Activated CD8-positive, alpha-beta memory T cell treated with anti-CD3 and anti-CD28 coated beads, Interleukin-2, amount 50 U/mL, for 1 hour (primary cell): Measurements from ENCODE around the gene WWC2.

ENCODE experiments used
- DNase-seq: peaks from one replicate; pipeline ENCODE4 v3.0.0-alpha.2; 2020; ENCODE audit errors: extremely low read depth

The WWC2 gene

DNA sequence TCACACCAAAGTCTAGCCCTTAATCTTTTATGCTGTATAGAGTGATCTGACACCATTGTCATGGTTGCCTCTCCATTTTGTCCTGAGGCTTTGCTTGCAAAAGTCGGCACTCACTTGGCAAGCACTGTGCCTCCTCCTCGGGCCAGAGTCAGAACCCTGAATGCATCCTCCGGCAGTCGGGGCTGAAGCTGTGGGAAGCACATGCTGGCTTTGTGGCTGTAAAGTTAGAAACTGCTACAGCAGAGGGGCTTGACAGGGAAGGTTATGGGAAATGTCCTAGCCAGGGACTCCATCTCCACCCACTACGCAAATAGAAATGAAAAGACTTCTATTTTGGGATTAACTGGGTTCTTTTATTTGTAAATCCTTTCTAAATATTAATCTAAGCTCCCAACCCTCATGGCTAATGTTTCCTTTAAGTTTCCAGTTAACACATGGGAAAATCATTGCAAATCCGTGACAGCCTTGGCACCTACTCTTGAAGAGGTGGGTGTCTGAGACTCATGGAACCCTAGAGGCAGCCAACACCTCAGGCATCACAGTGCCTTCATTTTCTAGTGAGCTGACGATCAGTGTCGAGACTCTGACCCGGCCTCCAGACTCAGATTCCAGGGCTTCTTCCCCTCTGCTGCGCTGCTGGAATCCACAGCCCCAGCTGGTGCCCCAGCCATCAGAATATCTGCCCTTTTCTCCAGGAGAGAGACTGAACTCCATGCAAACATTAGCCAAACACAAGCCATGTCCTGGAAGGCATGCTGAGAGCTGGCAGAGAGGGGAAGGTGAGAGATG lies 231.1 kb downstream of the WWC2 start:
- no peak for DNase-seq

DNA sequence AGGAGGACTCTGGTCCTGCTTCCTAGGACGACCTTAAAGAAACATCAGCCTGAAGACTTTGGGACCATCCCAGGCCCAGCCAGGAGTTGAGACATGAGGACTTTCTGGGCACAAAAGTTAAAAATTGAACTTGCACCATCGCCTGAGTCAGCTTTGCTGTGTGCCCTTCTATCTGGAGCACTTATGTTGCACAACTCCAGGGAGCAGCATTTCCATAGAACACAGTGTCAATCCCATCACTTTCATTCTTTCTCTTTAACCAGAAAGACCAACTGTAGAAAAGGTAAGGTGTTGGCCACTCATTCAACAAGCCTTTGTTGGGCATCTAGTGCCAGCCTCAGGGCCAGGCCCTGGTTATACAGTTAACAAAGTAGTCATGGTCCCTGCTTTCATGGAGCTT lies 231.8 kb downstream of the WWC2 start:
- no peak for DNase-seq

- no peak for DNase-seq
These were observed 233.4 kb downstream of the WWC2 start for GRCh38 chr4:183332447-183332846.

DNA sequence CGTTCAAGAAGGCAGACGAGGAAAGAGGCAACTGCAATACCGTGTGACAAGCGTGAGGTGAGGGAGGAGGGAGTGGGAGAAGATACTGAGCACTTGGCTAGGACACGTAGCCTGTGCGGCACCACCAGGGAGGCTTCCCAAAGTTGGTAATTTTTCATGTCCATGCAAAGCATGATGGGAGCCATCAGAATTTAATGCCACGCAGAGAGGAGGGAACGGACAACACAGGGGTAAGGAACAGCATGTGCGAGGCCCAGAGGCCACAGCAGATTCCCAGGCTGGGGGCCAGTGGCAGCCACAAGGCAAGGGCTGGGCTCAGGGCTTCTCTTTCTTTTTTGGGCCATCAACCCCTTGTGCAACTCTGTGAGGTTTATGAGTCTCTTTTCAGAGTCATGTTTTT lies 234.1 kb downstream of the WWC2 start:
- DNase-seq = no peak

- no peak for DNase-seq
These were observed 234.9 kb downstream of the WWC2 start for GRCh38 chr4:183333983-183334382.

- no peak for DNase-seq
These were observed 236.4 kb downstream of the WWC2 start for GRCh38 chr4:183335369-183335940.

DNA sequence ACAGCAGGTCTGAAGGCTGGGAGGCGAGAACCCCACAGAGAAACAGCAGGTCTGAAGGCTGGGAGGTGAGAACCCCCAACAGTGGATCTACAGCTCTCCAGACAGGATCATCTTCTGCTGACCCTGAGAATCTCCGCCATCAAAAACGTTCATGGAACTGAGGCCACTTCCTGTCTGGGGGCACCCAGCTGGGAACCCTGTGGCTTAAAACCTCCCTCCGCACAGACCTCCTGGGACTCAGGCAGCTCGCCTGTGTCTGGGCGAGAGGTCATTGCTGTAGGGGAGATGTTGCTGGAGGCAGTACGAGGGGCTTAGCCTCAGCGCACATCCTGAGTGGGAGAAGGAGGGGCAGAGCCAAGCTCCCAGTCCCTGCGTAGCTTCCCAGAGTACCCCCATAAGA lies 238.3 kb downstream of the WWC2 start:
- no peak for DNase-seq

- no peak for DNase-seq
These were observed 238.8 kb downstream of the WWC2 start for GRCh38 chr4:183337833-183338232.

- no peak for DNase-seq
These were observed 243.8 kb downstream of the WWC2 start for GRCh38 chr4:183342541-183343533.

DNA sequence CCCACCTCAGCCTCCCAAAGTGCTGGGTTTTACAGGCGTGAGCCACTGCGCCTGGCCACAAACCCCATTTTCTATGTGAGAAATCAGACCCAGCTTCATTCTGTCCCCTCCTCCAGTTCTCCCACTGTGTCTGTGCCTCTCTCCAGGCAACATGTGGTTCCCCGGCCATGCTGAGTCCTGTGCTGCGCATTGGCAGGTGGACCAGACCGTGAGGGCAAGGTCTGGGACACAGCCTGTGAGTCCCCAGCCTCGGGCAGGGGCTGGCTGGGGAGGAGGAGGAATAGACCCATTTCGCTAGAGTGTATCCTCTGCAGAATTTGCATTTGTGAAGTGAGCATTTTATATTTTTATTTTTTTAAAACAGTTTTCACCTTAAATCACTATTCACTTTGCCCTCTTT lies 244.7 kb downstream of the WWC2 start:
- no peak for DNase-seq

DNA sequence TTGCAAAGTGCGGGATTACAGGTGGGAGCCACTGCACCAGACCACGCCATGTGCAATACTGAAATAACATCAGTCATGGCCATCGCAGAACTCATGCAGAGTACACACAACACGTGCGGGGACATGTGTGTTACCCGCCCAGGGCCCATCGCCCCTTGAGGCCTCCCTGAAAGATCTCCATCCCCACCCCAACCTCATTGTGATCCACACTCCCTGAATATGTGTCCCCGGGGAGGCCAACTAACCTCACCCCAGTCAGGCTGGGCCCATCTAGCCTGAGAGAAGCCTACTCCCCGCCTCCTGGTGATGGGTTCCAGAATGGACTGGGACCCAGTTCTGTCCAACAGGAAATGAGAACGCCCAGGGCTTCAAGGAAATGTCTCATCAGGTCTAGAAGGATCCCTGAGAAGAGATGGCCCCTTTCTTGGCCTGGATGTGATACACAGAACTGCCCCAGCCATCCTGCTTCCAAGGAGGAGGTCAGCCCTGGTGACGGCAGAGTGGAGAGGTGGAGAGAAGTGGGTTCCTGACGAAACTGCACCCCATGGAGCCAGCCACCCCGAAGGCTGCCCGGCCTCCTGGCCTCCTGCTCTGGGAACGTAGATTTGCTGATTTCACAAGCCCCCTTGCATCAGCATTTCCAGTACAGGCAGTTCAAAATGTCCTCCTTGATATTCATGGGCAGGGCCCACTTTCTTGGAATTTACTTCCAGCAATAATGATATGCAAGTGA lies 245.6 kb downstream of the WWC2 start:
- no peak for DNase-seq

GRCh38 chr4:183345261-183345660 lies 246.2 kb downstream of the WWC2 start:
- no peak for DNase-seq

GRCh38 chr4:183347146-183347545 lies 248.1 kb downstream of the WWC2 start:
- DNase-seq = no peak

DNA sequence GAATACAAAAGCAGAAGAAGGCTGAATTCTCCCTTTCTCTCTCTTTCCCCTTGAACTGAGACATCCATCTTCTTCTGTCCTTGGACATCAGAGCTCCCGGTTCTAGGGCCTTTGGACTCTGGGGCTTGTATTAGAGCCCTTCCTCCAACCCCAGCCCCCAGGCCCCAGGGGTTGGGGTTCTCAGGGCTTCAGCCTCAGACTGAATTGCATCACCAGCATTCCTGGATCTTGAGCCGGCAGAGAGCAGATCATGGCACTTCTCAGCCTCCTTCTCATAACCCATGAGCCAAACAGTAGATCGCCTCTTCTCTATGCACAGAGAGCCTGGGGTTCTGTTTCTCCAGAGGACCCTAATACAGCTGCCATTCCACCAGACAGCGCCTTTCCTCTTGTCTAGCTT lies 248.5 kb downstream of the WWC2 start:
- DNase-seq = no peak

GRCh38 chr4:183348136-183348535 lies 249.1 kb downstream of the WWC2 start:
- no peak for DNase-seq

DNA sequence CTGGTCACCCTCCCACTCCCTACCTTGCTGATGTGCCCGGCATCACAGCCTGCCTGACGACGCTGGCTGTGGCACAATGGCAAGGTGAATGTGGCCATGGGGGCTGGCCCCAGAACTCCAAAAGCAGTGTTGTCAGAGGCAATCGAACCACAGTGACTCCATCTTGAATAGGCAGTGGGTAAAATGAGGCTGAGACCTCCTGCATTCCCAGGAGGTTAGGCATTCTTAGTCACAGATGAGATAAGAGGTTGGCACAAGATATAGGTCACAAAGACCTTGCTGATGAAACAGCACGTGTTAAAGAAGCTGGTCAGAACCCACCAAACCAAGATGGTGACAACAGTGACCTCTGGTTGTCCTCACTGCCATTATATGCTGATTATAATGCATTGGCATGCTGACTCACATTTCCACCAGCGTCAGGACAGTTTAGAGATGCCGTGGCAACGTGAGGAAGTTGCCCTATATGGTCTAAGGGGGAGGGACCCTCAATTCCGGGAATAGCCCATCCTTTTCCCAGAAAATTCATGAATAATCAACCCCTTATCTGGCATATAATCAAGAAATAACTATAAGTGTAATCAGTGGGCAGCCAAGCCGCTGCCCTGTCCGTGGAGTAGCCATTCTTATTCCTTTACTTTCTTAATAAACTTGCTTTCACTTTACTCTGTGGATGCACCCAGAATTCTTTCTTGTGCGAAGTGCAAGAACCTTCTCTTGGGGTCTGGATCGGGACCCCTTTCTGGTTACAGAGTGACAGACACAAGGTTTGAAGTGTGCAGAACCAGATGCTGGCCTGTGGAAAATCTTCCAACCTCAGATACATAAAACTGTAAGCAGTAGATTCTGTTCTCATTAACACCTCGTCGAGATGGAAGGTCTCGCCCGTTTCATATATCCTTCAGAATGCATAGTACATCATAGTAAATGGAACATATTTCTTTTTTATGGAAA lies 249.9 kb downstream of the WWC2 start:
- DNase-seq = no peak

DNA sequence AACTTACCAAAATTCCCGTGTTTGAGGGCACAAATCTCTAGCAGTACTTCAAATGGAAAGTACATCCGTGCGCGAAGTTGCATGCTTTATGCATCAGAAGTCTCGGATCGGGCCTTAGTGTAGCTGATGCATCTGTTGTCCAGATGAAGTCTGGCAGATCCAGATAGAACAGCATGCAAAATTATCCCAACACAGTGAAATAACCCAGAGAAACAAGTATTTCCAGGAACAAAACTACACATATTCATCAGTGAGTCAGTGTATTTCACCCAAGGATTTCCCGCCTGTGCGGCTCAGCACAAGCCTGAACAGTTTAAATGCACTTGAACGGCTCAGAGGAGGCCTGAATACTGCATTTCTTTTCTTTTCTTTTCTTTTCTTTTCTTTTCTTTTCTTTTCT lies 250.6 kb downstream of the WWC2 start:
- DNase-seq = no peak

DNA sequence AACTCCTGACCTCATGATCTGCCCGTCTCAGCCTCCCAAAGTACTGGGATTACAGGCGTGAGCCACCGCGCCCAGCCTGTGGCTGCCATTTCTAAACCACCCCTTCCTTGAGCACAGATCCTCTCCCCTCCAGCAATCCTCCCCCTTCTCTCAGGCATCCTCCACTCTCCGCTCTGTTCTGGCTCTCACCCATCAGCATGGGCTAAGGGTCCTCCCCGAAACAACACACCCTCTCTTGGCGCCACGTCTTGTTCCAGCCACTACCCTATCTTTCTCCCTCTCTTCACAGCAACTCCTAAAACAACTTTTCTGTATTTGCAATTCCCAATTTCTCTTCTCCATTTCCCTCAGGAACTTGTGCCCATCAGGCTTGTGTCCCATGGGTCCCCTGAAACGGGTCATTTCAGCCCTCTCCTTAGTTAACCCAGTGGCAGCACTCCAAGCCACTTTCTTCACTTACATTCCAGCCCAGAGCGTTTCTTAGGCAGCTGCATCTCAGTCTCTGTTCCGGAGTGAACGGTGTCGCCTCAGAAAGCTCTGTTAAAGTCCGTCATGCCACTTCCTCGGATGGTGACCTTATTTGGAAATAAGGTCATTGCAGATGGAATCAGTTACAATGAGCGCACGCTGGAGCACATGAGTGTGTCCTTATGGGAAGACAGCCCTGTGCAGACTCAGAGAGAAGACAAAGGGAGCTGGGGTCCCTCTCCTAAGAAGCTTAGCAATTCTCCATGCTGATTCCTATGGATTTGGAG lies 251.4 kb downstream of the WWC2 start:
- no peak for DNase-seq

DNA sequence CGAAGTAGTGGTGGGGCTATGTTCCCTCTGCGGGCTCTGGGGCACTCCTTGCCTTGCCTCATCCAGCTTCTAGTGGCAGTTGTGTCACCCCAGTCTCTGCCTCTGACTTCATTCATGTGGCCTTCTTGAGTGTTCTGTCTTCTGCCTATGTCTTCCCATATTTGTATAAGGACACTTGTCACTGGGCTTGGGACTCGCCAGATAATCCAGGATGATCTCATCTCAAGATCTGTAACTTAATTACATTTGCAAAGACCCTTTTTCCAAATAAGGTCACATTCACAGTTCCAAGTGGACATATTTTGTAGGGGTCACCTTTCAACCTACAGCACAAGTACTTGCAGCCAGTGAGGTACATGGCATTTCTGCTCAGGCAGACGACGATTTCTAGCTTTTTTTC lies 253.5 kb downstream of the WWC2 start:
- no peak for DNase-seq

DNA sequence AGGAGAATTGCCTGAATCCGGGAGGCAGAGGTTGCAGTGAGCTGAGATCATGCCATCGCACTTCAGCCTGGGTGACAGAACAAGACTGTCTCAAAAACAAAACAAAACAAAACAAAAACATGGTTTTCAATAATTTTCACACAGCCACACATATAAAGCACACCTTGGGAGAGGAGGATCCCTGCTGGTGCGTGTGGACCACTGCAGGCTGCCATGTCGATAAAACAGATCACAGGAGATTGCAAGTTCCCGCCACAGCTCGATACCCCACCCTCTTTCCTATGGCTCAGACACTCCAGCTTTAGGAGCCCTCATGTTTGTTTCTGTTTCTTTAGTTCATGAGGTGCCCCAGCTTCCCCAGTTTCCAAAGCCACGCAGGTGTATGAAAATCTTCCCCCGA lies 254.5 kb downstream of the WWC2 start:
- DNase-seq = no peak
